HEK293 (cell line): ENCODE data around the gene PLOD3.

Experiments
- BCL11A ChIP-seq: fragments of 450-650 bp; formaldehyde crosslinking; IDR thresholded peaks from 2 replicates; pipeline ENCODE4 v1.5.1; 2016; ENCODE audit warnings: low read depth, missing biosample characterization, missing genetic modification characterization
- EGR2 ChIP-seq: fragments of 450-650 bp; formaldehyde crosslinking; IDR thresholded peaks from 2 replicates; pipeline ENCODE4 v1.5.1; 2016; ENCODE audit warnings: low read depth, missing biosample characterization, missing genetic modification characterization
- KLF1 ChIP-seq: fragments of 450-650 bp; formaldehyde crosslinking; IDR thresholded peaks from 2 replicates; pipeline ENCODE4 v1.5.1; 2016; ENCODE audit warnings: missing biosample characterization, missing genetic modification characterization
- KLF7 ChIP-seq: fragments of 450-650 bp; formaldehyde crosslinking; IDR thresholded peaks from 2 replicates; pipeline ENCODE4 v1.5.1; 2016; ENCODE audit warnings: missing biosample characterization, missing genetic modification characterization, borderline replicate concordance
- MEIS1 ChIP-seq: sonication (generic); formaldehyde crosslinking; IDR thresholded peaks from 2 replicates; pipeline ENCODE4 v1.8.1; 2022; ENCODE audit warnings: missing genetic modification reagents, mild to moderate bottlenecking, borderline replicate concordance
- PRDM6 ChIP-seq: fragments of 450-650 bp; formaldehyde crosslinking; IDR thresholded peaks from 2 replicates; pipeline ENCODE4 v1.5.1; 2017; ENCODE audit warnings: missing biosample characterization, missing genetic modification characterization
- ZBTB17 ChIP-seq: fragments of 450-650 bp; formaldehyde crosslinking; IDR thresholded peaks from 2 replicates; pipeline ENCODE4 v1.5.1; 2016; ENCODE audit warnings: missing biosample characterization, missing genetic modification characterization
- ZBTB7A ChIP-seq: fragments of 450-650 bp; formaldehyde crosslinking; IDR thresholded peaks from 2 replicates; pipeline ENCODE4 v1.5.1; 2016; ENCODE audit warnings: low read depth, missing biosample characterization, missing genetic modification characterization
- ZNF114 ChIP-seq: fragments of 450-650 bp; formaldehyde crosslinking; IDR thresholded peaks from 2 replicates; pipeline ENCODE4 v1.5.0; 2017; ENCODE audit warnings: missing biosample characterization, missing genetic modification characterization
- ZNF148 ChIP-seq: fragments of 450-650 bp; formaldehyde crosslinking; IDR thresholded peaks from 2 replicates; pipeline ENCODE4 v1.5.0; 2017; ENCODE audit warnings: missing biosample characterization, missing genetic modification characterization, borderline replicate concordance
- ZNF155 ChIP-seq: fragments of 450-650 bp; formaldehyde crosslinking; IDR thresholded peaks from 2 replicates; pipeline ENCODE4 v1.5.1; 2016; ENCODE audit warnings: missing biosample characterization, missing genetic modification characterization
- ZNF221 ChIP-seq: fragments of 450-650 bp; formaldehyde crosslinking; IDR thresholded peaks from 2 replicates; pipeline ENCODE4 v1.5.1; 2017; ENCODE audit warnings: missing biosample characterization, missing genetic modification characterization, borderline replicate concordance
- ZNF24 ChIP-seq: fragments of 450-650 bp; formaldehyde crosslinking; IDR thresholded peaks from 2 replicates; pipeline ENCODE4 v1.5.1; 2016; ENCODE audit warnings: missing biosample characterization, missing genetic modification characterization
- ZNF266 ChIP-seq: fragments of 450-650 bp; formaldehyde crosslinking; IDR thresholded peaks from 2 replicates; pipeline ENCODE4 v1.5.1; 2016; ENCODE audit warnings: missing biosample characterization, missing genetic modification characterization, low read depth
- ZNF280D ChIP-seq: fragments of 450-650 bp; formaldehyde crosslinking; IDR thresholded peaks from 2 replicates; pipeline ENCODE4 v1.5.1; 2016; ENCODE audit warnings: missing biosample characterization, missing genetic modification characterization
- ZNF354C ChIP-seq: fragments of 450-650 bp; formaldehyde crosslinking; IDR thresholded peaks from 2 replicates; pipeline ENCODE4 v1.5.1; 2016; ENCODE audit warnings: missing biosample characterization, missing genetic modification characterization, low read depth, borderline replicate concordance
- ZNF529 ChIP-seq: fragments of 450-650 bp; formaldehyde crosslinking; IDR thresholded peaks from 2 replicates; pipeline ENCODE4 v1.5.1; 2017; ENCODE audit warnings: missing genetic modification characterization, missing biosample characterization; ENCODE audit not compliant: insufficient replicate concordance
- ZNF596 ChIP-seq: fragments of 450-650 bp; IDR thresholded peaks from 2 replicates; pipeline ENCODE4 v1.5.0; 2018; ENCODE audit warnings: missing biosample characterization, mild to moderate bottlenecking, missing genetic modification characterization, moderate library complexity
- ZNF658 ChIP-seq: fragments of 450-650 bp; formaldehyde crosslinking; IDR thresholded peaks from 2 replicates; pipeline ENCODE4; 2016; ENCODE audit warnings: missing biosample characterization, missing genetic modification characterization
- ZNF837 ChIP-seq: fragments of 450-650 bp; formaldehyde crosslinking; IDR thresholded peaks from 2 replicates; pipeline ENCODE4 v1.5.1; 2016; ENCODE audit warnings: missing biosample characterization, missing genetic modification characterization
- ZSCAN23 ChIP-seq: fragments of 450-650 bp; formaldehyde crosslinking; IDR thresholded peaks from 2 replicates; pipeline ENCODE4 v1.5.1; 2016; ENCODE audit warnings: missing biosample characterization, missing genetic modification characterization
- TF ChIP-seq, protein P1 (sequence below): IDR thresholded peaks from 2 replicates; pipeline ENCODE4 v1.6.1; 2011; ENCODE audit warnings: mild to moderate bottlenecking, low read depth, low read length, borderline replicate concordance
- TF ChIP-seq, protein P2 (sequence below): fragments of 450-650 bp; formaldehyde crosslinking; IDR thresholded peaks from 2 replicates; pipeline ENCODE4 v1.5.1; 2017; ENCODE audit warnings: missing biosample characterization, missing genetic modification characterization
- TF ChIP-seq, protein P3 (sequence below): fragments of 450-650 bp; formaldehyde crosslinking; IDR thresholded peaks from 2 replicates; pipeline ENCODE4 v1.5.1; 2017; ENCODE audit warnings: missing biosample characterization, mild to moderate bottlenecking, missing genetic modification characterization, moderate library complexity
- TF ChIP-seq, protein P4 (sequence below): fragments of 450-650 bp; formaldehyde crosslinking; IDR thresholded peaks from 2 replicates; pipeline ENCODE4 v1.5.1; 2016; ENCODE audit warnings: missing biosample characterization, missing genetic modification characterization

Gene PLOD3

GRCh38 chr7:101163279-101164070 is 53.9 kb downstream of the PLOD3 start (continued):
- TF ChIP-seq ZNF148 (tag by site-specific recombination): no peak
- TF ChIP-seq, protein P1, sequence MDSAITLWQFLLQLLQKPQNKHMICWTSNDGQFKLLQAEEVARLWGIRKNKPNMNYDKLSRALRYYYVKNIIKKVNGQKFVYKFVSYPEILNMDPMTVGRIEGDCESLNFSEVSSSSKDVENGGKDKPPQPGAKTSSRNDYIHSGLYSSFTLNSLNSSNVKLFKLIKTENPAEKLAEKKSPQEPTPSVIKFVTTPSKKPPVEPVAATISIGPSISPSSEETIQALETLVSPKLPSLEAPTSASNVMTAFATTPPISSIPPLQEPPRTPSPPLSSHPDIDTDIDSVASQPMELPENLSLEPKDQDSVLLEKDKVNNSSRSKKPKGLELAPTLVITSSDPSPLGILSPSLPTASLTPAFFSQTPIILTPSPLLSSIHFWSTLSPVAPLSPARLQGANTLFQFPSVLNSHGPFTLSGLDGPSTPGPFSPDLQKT: no peak
- 0 out of 2 replicates have a peak, but pooled peaks have one; percentile 38 for TF ChIP-seq ZSCAN23
- TF ChIP-seq, protein P2, sequence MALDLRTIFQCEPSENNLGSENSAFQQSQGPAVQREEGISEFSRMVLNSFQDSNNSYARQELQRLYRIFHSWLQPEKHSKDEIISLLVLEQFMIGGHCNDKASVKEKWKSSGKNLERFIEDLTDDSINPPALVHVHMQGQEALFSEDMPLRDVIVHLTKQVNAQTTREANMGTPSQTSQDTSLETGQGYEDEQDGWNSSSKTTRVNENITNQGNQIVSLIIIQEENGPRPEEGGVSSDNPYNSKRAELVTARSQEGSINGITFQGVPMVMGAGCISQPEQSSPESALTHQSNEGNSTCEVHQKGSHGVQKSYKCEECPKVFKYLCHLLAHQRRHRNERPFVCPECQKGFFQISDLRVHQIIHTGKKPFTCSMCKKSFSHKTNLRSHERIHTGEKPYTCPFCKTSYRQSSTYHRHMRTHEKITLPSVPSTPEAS: peak; percentile 21; the same call in 1 of the 2 replicates
- peak; percentile 26 for TF ChIP-seq ZNF24
- no peak for TF ChIP-seq ZNF280D
- TF ChIP-seq ZNF266 (tag by site-specific recombination): no peak
- TF ChIP-seq ZNF155: no peak
- peak; percentile 81 for TF ChIP-seq ZBTB7A (tag by site-specific recombination)
- no peak for TF ChIP-seq ZNF529 (tag by site-specific recombination)
- TF ChIP-seq, protein P3, sequence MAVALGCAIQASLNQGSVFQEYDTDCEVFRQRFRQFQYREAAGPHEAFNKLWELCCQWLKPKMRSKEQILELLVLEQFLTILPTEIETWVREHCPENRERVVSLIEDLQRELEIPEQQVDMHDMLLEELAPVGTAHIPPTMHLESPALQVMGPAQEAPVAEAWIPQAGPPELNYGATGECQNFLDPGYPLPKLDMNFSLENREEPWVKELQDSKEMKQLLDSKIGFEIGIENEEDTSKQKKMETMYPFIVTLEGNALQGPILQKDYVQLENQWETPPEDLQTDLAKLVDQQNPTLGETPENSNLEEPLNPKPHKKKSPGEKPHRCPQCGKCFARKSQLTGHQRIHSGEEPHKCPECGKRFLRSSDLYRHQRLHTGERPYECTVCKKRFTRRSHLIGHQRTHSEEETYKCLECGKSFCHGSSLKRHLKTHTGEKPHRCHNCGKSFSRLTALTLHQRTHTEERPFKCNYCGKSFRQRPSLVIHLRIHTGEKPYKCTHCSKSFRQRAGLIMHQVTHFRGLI (tag by site-specific recombination): no peak
- peak; percentile 99 for TF ChIP-seq EGR2 (tag by site-specific recombination)
- TF ChIP-seq PRDM6 (tag by site-specific recombination): no peak
- TF ChIP-seq ZNF837: no peak
- no peak for TF ChIP-seq ZNF114 (tag by site-specific recombination)
- 0 out of 2 replicates have a peak, but pooled peaks have one; percentile 23 for TF ChIP-seq BCL11A
- TF ChIP-seq ZNF596 (tag by site-specific recombination): no peak
- TF ChIP-seq, protein P4, sequence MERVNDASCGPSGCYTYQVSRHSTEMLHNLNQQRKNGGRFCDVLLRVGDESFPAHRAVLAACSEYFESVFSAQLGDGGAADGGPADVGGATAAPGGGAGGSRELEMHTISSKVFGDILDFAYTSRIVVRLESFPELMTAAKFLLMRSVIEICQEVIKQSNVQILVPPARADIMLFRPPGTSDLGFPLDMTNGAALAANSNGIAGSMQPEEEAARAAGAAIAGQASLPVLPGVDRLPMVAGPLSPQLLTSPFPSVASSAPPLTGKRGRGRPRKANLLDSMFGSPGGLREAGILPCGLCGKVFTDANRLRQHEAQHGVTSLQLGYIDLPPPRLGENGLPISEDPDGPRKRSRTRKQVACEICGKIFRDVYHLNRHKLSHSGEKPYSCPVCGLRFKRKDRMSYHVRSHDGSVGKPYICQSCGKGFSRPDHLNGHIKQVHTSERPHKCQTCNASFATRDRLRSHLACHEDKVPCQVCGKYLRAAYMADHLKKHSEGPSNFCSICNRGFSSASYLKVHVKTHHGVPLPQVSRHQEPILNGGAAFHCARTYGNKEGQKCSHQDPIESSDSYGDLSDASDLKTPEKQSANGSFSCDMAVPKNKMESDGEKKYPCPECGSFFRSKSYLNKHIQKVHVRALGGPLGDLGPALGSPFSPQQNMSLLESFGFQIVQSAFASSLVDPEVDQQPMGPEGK (tag by site-specific recombination): peak; percentile 85
- TF ChIP-seq ZBTB17 (tag by site-specific recombination): peak; percentile 97
- TF ChIP-seq KLF7 (tag by site-specific recombination): peak; percentile 75; the same call in 1 of the 2 replicates
- TF ChIP-seq KLF1 (tag by site-specific recombination): peak; percentile 82
- no peak for TF ChIP-seq ZNF658 (tag by site-specific recombination)
- no peak for TF ChIP-seq ZNF354C (tag by site-specific recombination)
- no peak for TF ChIP-seq MEIS1
- TF ChIP-seq ZNF221 (tag by site-specific recombination): no peak
